GM21717 (cell line): ENCODE results near the gene SLC6A6.
"Not testable (repeated sequence)": the region's sequence is repeated elsewhere in the genome, so short reads cannot be mapped to it uniquely, and the experiment has no call there.

Source experiments
- ATAC-seq: cut with Tn5 transposase; IDR thresholded peaks from one replicate; pipeline ENCODE4 v1.9.1; 2021; ENCODE audit warnings: mild to moderate bottlenecking, moderate library complexity; ENCODE audit not compliant: unreplicated experiment

The SLC6A6 gene

GRCh38 chr3:14503033-14503705 lies 100.8 kb downstream of the SLC6A6 start:
- ATAC-seq: no peak

- ATAC-seq: no peak
Observed at GRCh38 chr3:14503706-14504065, 101.3 kb downstream of the SLC6A6 start.

GRCh38 chr3:14505001-14505802 lies 102.8 kb downstream of the SLC6A6 start:
- no peak for ATAC-seq

GRCh38 chr3:14505803-14506500 lies 103.5 kb downstream of the SLC6A6 start:
- no peak for ATAC-seq

- no peak for ATAC-seq
Observed at GRCh38 chr3:14506626-14507304, 104.4 kb downstream of the SLC6A6 start.

GRCh38 chr3:14507305-14507741 lies 104.9 kb downstream of the SLC6A6 start:
- ATAC-seq: no peak

GRCh38 chr3:14507757-14508504 lies 105.5 kb downstream of the SLC6A6 start:
- ATAC-seq: no peak

GRCh38 chr3:14508505-14508819 lies 106.1 kb downstream of the SLC6A6 start:
- no peak for ATAC-seq

- ATAC-seq: no peak
Observed at GRCh38 chr3:14508966-14509795, 106.8 kb downstream of the SLC6A6 start.

- ATAC-seq: no peak
Observed at GRCh38 chr3:14509796-14510100, 107.3 kb downstream of the SLC6A6 start.

- ATAC-seq: no peak
Observed at GRCh38 chr3:14510838-14511622, 108.6 kb downstream of the SLC6A6 start.

- ATAC-seq: no peak
Observed at GRCh38 chr3:14511623-14512280, 109.3 kb downstream of the SLC6A6 start.

GRCh38 chr3:14512281-14512941 lies 110.0 kb downstream of the SLC6A6 start:
- ATAC-seq: no peak

GRCh38 chr3:14512942-14513327 lies 110.5 kb downstream of the SLC6A6 start:
- ATAC-seq: no peak

- ATAC-seq: no peak
Observed at GRCh38 chr3:14513566-14514322, 111.3 kb downstream of the SLC6A6 start.

GRCh38 chr3:14514323-14514720 lies 111.9 kb downstream of the SLC6A6 start:
- no peak for ATAC-seq

GRCh38 chr3:14515526-14515925 lies 113.1 kb downstream of the SLC6A6 start:
- not testable (repeated sequence) for ATAC-seq
